ENCODE results near the gene PARVA.

DNA sequence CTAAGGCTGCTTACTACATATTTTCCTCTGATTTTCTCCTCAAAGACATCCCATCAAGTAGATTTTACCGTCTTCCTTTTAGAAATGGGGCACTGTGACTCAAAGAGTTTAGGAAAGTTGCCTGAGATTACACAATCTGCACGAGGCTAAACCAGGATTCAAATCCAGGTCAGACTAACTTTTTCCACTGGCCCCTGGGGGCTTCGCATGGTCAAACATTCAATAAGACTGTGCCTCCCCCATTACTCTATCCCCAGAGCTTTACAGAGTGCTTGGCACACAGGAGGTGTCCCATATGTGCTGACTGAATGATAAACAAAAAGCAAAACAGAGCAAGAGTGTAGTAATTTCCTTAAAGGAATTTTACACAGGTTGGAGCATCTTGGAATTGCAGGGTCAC lies 178.8 kb downstream of the PARVA start:
- TF ChIP-seq, protein P1, sequence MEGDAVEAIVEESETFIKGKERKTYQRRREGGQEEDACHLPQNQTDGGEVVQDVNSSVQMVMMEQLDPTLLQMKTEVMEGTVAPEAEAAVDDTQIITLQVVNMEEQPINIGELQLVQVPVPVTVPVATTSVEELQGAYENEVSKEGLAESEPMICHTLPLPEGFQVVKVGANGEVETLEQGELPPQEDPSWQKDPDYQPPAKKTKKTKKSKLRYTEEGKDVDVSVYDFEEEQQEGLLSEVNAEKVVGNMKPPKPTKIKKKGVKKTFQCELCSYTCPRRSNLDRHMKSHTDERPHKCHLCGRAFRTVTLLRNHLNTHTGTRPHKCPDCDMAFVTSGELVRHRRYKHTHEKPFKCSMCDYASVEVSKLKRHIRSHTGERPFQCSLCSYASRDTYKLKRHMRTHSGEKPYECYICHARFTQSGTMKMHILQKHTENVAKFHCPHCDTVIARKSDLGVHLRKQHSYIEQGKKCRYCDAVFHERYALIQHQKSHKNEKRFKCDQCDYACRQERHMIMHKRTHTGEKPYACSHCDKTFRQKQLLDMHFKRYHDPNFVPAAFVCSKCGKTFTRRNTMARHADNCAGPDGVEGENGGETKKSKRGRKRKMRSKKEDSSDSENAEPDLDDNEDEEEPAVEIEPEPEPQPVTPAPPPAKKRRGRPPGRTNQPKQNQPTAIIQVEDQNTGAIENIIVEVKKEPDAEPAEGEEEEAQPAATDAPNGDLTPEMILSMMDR (IDR thresholded peaks at IDR 0.05; ENCODE audit: low read depth, low read length) = no peak
- TF ChIP-seq POLR2A (IDR thresholded peaks at IDR 0.05; ENCODE audit: extremely low read depth, insufficient read length) (no peak), MYC (IDR thresholded peaks at IDR 0.05; ENCODE audit: low read depth, low read length) (no peak)
- TF ChIP-seq, protein P2, sequence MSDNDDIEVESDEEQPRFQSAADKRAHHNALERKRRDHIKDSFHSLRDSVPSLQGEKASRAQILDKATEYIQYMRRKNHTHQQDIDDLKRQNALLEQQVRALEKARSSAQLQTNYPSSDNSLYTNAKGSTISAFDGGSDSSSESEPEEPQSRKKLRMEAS (IDR thresholded peaks at IDR 0.05; ENCODE audit: low read depth, low read length) = no peak
